Activated CD8-positive, alpha-beta T cell treated with anti-CD3 and anti-CD28 coated beads for 36 hours (primary cell): ENCODE measurements around the gene PCDH9. TPM values are rescaled to one million over a fixed set of nuclear protein-coding genes. Genes with fewer than 3 reads are reported as not detected.

ENCODE experiments used
- ATAC-seq: fragments of 200-7000 bp; cut with Tn5 transposase; one replicate; pipeline ENCODE4 v1.10.0; 2021; ENCODE audit warnings: mild to moderate bottlenecking, moderate library complexity
- CTCF ChIA-PET: fragments of 350-600 bp; sonication (Branson Sonifier 250); formaldehyde crosslinking; loops from one replicate; lab custom pipeline; 2021; ENCODE audit warnings: antibody characterized with exemption; lab: Charles Lee
- POLR2A ChIA-PET: fragments of 350-600 bp; sonication (Branson Sonifier 250); formaldehyde crosslinking; loops from one replicate; lab custom pipeline; 2021; ENCODE audit warnings: antibody characterized with exemption; lab: Charles Lee
- DNase-seq: peaks from one replicate; pipeline ENCODE4 v3.0.0-alpha.2; 2020
- H3K27ac Mint-ChIP-seq: one replicate; pipeline ENCODE4 v1.8.0; 2021; ENCODE audit warnings: mild to moderate bottlenecking, mixed read lengths
- H3K27me3 Mint-ChIP-seq: one replicate; pipeline ENCODE4 v1.8.0; 2021; ENCODE audit warnings: mixed read lengths
- H3K36me3 Mint-ChIP-seq: one replicate; pipeline ENCODE4 v1.8.0; 2021; ENCODE audit warnings: low read depth, mixed read lengths
- H3K4me1 Mint-ChIP-seq: one replicate; pipeline ENCODE4 v1.8.0; 2021; ENCODE audit warnings: low read depth, mixed read lengths
- H3K4me3 Mint-ChIP-seq: one replicate; pipeline ENCODE4 v1.8.0; 2021; ENCODE audit warnings: mild to moderate bottlenecking, moderate library complexity, mixed read lengths
- H3K9me3 Mint-ChIP-seq: one replicate; pipeline ENCODE4 v1.8.0; 2021; ENCODE audit warnings: mixed read lengths
- intact Hi-C: fragments of 100-400 bp; cut with micrococcal nuclease; formaldehyde crosslinking; loops from one replicate; pipeline ENCODE4 v1.10.0; 2022
- total RNA-seq, 2 experiments: library from RNA; stranded (reverse); gene quantifications; one replicate each; pipeline ENCODE4 v1.2.3, GENCODE V29; 2021
- TF ChIP-seq, protein P1 (sequence below): fragments of 200-600 bp; IDR thresholded peaks from one replicate; pipeline ENCODE4 v1.8.0; 2022; ENCODE audit warnings: antibody characterized with exemption, mild to moderate bottlenecking

PCDH9 gene
- total RNA-seq, 2 experiments from 2014 or later = 0.04 to 0.14 TPM

DNA sequence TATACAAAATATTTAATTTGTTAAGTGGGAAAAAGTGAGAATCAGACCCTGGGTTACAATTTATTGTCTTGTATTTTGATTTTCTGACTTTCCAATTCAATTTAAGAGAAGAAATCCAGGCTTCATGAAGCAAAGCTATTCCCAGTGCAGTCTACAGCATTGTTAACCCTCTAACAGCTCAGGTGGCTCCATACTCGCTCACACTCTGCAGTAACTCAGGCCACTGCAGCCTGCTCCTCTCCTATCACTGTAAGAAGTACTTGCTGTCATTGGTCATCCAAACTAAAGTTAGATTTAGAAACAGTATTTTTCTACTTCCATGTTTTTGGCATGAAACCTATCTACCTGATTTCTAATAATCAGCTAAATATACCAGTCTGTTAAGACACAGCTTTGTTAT, 830.3 kb downstream of the PCDH9 start:
- no peak overlapping the region for H3K4me3 Mint-ChIP-seq
- H3K9me3 Mint-ChIP-seq = peaks cover 3% of the 10 kb centered on the region
- intact Hi-C loops = no loop called here
- H3K36me3 Mint-ChIP-seq = no peaks in the 10 kb centered on the region
- no peaks in the 10 kb centered on the region for H3K4me1 Mint-ChIP-seq
- ATAC-seq = no peak
- TF ChIP-seq, protein P1, sequence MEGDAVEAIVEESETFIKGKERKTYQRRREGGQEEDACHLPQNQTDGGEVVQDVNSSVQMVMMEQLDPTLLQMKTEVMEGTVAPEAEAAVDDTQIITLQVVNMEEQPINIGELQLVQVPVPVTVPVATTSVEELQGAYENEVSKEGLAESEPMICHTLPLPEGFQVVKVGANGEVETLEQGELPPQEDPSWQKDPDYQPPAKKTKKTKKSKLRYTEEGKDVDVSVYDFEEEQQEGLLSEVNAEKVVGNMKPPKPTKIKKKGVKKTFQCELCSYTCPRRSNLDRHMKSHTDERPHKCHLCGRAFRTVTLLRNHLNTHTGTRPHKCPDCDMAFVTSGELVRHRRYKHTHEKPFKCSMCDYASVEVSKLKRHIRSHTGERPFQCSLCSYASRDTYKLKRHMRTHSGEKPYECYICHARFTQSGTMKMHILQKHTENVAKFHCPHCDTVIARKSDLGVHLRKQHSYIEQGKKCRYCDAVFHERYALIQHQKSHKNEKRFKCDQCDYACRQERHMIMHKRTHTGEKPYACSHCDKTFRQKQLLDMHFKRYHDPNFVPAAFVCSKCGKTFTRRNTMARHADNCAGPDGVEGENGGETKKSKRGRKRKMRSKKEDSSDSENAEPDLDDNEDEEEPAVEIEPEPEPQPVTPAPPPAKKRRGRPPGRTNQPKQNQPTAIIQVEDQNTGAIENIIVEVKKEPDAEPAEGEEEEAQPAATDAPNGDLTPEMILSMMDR = no peak
- no peak for DNase-seq
- no peak overlapping the region for H3K27ac Mint-ChIP-seq
- ChIA-PET POLR2A (no interaction called here), CTCF (no interaction called here)
- no peaks in the 10 kb centered on the region for H3K27me3 Mint-ChIP-seq

GRCh38 chr13:66397133-66397532, 833.0 kb downstream of the PCDH9 start:
- no peaks in the 10 kb centered on the region for H3K27me3 Mint-ChIP-seq
- H3K36me3 Mint-ChIP-seq = no peaks in the 10 kb centered on the region
- DNase-seq (no peak), ATAC-seq (no peak)
- TF ChIP-seq, protein P1 = no peak
- intact Hi-C loops = no loop called here
- H3K9me3 Mint-ChIP-seq = peaks cover 3% of the 10 kb centered on the region
- no peaks in the 10 kb centered on the region for H3K4me1 Mint-ChIP-seq
- no peak overlapping the region for H3K27ac Mint-ChIP-seq
- ChIA-PET POLR2A (no interaction called here), CTCF (no interaction called here)
- H3K4me3 Mint-ChIP-seq = no peak overlapping the region

GRCh38 chr13:66391322-66391721, 838.8 kb downstream of the PCDH9 start:
- ATAC-seq (no peak), DNase-seq (no peak)
- Mint-ChIP-seq H3K4me3 (no peak overlapping the region), H3K9me3 (peaks cover 3% of the 10 kb centered on the region), H3K36me3 (no peaks in the 10 kb centered on the region), H3K27ac (no peak overlapping the region), H3K4me1 (no peaks in the 10 kb centered on the region), H3K27me3 (no peaks in the 10 kb centered on the region)
- ChIA-PET POLR2A (no interaction called here), CTCF (no interaction called here)
- TF ChIP-seq, protein P1 = no peak
- intact Hi-C loops = no loop called here

DNA sequence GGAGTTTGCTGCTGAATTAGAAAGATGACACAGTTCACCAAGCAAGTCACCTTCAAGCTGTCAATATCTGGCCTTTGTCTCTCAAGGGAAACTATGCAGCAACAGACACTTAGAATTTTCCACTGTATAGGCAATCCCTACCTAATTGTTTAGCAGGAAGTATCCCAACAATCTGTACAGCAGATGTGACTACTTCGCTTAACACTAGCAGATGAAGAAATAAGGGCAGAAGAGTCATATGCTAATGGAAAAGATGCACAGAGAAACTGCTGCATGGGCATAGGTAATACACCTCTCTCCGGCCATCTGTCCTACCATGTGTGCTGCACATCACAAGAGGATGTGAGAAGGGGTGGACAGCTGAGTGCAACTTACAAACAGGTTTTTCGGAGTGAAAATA, 851.2 kb downstream of the PCDH9 start:
- intact Hi-C loops = no loop called here
- ChIA-PET CTCF (no interaction called here), POLR2A (no interaction called here)
- no peak for DNase-seq
- Mint-ChIP-seq H3K27me3 (no peaks in the 10 kb centered on the region), H3K27ac (no peak overlapping the region), H3K4me1 (no peaks in the 10 kb centered on the region), H3K9me3 (no peaks in the 10 kb centered on the region), H3K36me3 (no peaks in the 10 kb centered on the region), H3K4me3 (no peak overlapping the region)
- TF ChIP-seq, protein P1 = no peak
- ATAC-seq = no peak

DNA sequence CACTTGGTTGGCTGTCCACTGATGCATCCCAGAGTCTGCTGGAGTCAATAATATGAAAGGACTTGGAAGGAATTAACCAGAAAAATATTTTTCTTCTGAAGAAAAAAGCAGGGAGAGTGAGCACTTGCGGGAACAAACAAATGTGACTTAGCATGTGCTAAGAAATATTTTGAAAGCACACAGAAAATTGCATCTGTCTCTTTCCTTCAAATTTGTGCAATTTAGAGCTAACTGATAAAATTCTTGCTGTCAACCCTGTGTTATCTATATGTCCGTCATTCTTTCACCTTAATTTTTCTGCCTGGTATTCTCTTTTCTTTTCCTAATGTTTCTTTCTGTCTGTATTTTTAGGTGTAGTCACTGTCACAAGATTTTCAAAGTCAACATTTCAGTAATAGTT, 852.6 kb downstream of the PCDH9 start:
- intact Hi-C loops = no loop called here
- H3K4me1 Mint-ChIP-seq = no peaks in the 10 kb centered on the region
- H3K36me3 Mint-ChIP-seq = no peaks in the 10 kb centered on the region
- no peak for DNase-seq
- H3K4me3 Mint-ChIP-seq = no peak overlapping the region
- ChIA-PET CTCF (no interaction called here), POLR2A (no interaction called here)
- no peak overlapping the region for H3K27ac Mint-ChIP-seq
- TF ChIP-seq, protein P1 = no peak
- ATAC-seq = no peak
- no peaks in the 10 kb centered on the region for H3K27me3 Mint-ChIP-seq
- no peaks in the 10 kb centered on the region for H3K9me3 Mint-ChIP-seq
